OCI-LY3 (cell line): ENCODE measurements around the gene ARHGEF4.

Source experiments
- H2AFZ ChIP-seq: fragments of 200-600, 300-600 bp; shearing (Covaris generic); 2 replicates; pipeline ENCODE4 v1.6.0; 2014; ENCODE audit warnings: antibody characterized with exemption, low read depth, low read length
- H3K27ac ChIP-seq: fragments of 200-600, 300-600 bp; sonication (generic); 2 replicates; pipeline ENCODE4 v1.5.1; 2014; ENCODE audit warnings: mild to moderate bottlenecking, low read length, moderate library complexity, mixed read lengths
- H3K27me3 ChIP-seq: fragments of 200-600, 300-600 bp; sonication (generic); 2 replicates; pipeline ENCODE4 v1.6.1; 2014; ENCODE audit warnings: low read depth, low read length, mixed read lengths
- H3K36me3 ChIP-seq: fragments of 200-600, 300-600 bp; sonication (generic); replicated peaks from 2 replicates; pipeline ENCODE3; 2014; ENCODE audit warnings: low read depth, low read length, mixed read lengths
- H3K4me1 ChIP-seq: fragments of 300-600, 200-600 bp; sonication (generic); 2 replicates; pipeline ENCODE4 v1.6.1; 2014; ENCODE audit warnings: low read length, mixed read lengths
- H3K4me2 ChIP-seq: fragments of 200-600, 300-600 bp; sonication (generic); 2 replicates; pipeline ENCODE4 v1.6.1; 2014; ENCODE audit warnings: low read length, mixed read lengths
- H3K4me3 ChIP-seq: fragments of 300-600, 200-600 bp; sonication (generic); 2 replicates; pipeline ENCODE4 v1.5.1; 2014; ENCODE audit warnings: antibody characterized with exemption, mild to moderate bottlenecking, low read length, moderate library complexity
- H3K79me2 ChIP-seq: fragments of 300-600, 200-600 bp; shearing (Covaris generic); 2 replicates; pipeline ENCODE4 v1.6.1; 2014; ENCODE audit warnings: mild to moderate bottlenecking, low read length, mixed read lengths
- H3K9ac ChIP-seq: fragments of 300-600, 200-600 bp; shearing (Covaris generic); 2 replicates; pipeline ENCODE4 v1.6.0; 2014; ENCODE audit warnings: mild to moderate bottlenecking, low read length, moderate library complexity
- H3K9me3 ChIP-seq: fragments of 200-600, 300-600 bp; shearing (Covaris generic); 2 replicates; pipeline ENCODE4 v1.6.1; 2014; ENCODE audit warnings: low read length, mixed read lengths; ENCODE audit not compliant: insufficient read depth
- H4K20me1 ChIP-seq: fragments of 200-600, 300-600 bp; sonication (generic); 2 replicates; pipeline ENCODE4 v1.6.1; 2016; ENCODE audit warnings: low read length, mixed read lengths; ENCODE audit not compliant: insufficient read depth
- EZH2phosphoT487 ChIP-seq: fragments of 200-600 bp; shearing (Covaris generic); IDR thresholded peaks from 2 replicates; pipeline ENCODE4 v1.6.1; 2018; ENCODE audit warnings: antibody characterized with exemption, mixed run types, low read depth
- TF ChIP-seq, protein P1 (sequence below): fragments of 200-600, 300-600 bp; sonication (generic); IDR thresholded peaks from 2 replicates; pipeline ENCODE4 v1.5.1; 2014; ENCODE audit warnings: antibody characterized with exemption, low read length, low read depth

The ARHGEF4 gene

DNA sequence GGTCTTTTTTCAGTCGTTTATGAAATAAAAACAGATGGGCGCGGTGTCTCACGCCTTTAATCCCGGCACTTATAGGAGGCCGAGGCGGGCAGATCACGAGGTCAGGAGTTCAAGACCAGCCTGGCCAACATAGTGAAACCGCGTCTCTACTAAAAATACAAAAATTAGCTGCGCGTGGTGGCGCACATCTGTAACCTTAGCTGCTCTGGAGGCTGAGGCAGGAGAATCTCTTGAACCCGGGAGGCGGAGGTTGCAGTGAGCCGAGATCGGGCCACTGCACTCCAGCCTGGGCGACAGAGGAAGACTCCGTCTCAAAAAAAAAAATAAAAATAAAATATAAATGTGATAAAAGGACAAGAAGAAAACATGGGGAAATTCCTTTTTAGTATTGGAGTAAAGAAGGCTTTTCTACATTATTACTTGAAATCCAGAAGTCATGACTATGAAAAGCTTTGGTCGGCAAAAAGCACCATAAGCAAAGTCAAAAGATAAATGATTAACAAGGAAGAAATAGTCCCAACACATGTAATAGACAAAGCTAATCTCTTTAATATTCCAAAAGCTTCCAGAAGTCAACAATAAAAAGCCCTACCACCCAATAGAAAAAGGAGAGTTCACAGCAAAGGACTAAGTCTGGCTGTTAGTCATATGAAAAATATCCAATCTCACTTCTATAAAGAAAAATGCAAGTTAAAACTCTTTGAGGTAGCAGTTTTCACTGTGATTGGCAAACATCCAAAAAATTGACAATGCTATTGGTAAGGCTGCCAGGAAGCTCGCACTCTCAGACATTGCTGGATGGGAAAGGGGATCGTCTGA lies 258.0 kb downstream of the ARHGEF4 start:
- no peaks in the 10 kb centered on the region for H3K27me3 ChIP-seq
- no peak overlapping the region for H2AFZ ChIP-seq
- H3K4me2 ChIP-seq = peak overlapping the region; percentile 88
- peaks cover 35% of the 10 kb centered on the region for H3K79me2 ChIP-seq
- H3K4me3 ChIP-seq = peak overlapping the region; percentile 90
- H3K4me1 ChIP-seq = peaks cover 19% of the 10 kb centered on the region
- no peaks in the 10 kb centered on the region for H3K9me3 ChIP-seq
- peak overlapping the region; percentile 81; the same call in 1 of the 2 replicates for H3K9ac ChIP-seq
- no peak overlapping the region for H3K27ac ChIP-seq
- H3K36me3 ChIP-seq = peaks cover 3% of the 10 kb centered on the region
- peaks cover 16% of the 10 kb centered on the region for H4K20me1 ChIP-seq
- TF ChIP-seq EZH2phosphoT487 = no peak
- TF ChIP-seq, protein P1, sequence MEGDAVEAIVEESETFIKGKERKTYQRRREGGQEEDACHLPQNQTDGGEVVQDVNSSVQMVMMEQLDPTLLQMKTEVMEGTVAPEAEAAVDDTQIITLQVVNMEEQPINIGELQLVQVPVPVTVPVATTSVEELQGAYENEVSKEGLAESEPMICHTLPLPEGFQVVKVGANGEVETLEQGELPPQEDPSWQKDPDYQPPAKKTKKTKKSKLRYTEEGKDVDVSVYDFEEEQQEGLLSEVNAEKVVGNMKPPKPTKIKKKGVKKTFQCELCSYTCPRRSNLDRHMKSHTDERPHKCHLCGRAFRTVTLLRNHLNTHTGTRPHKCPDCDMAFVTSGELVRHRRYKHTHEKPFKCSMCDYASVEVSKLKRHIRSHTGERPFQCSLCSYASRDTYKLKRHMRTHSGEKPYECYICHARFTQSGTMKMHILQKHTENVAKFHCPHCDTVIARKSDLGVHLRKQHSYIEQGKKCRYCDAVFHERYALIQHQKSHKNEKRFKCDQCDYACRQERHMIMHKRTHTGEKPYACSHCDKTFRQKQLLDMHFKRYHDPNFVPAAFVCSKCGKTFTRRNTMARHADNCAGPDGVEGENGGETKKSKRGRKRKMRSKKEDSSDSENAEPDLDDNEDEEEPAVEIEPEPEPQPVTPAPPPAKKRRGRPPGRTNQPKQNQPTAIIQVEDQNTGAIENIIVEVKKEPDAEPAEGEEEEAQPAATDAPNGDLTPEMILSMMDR = no peak
